Activated CD4-positive, CD25-positive, alpha-beta regulatory T cell (primary cell): ENCODE results near the gene DNAJC27.

ENCODE experiments used
- DNase-seq, 4 experiments: peaks; one replicate each; lab custom pipeline; 2025; lab: John Stamatoyannopoulos, UW

DNAJC27 gene

DNA sequence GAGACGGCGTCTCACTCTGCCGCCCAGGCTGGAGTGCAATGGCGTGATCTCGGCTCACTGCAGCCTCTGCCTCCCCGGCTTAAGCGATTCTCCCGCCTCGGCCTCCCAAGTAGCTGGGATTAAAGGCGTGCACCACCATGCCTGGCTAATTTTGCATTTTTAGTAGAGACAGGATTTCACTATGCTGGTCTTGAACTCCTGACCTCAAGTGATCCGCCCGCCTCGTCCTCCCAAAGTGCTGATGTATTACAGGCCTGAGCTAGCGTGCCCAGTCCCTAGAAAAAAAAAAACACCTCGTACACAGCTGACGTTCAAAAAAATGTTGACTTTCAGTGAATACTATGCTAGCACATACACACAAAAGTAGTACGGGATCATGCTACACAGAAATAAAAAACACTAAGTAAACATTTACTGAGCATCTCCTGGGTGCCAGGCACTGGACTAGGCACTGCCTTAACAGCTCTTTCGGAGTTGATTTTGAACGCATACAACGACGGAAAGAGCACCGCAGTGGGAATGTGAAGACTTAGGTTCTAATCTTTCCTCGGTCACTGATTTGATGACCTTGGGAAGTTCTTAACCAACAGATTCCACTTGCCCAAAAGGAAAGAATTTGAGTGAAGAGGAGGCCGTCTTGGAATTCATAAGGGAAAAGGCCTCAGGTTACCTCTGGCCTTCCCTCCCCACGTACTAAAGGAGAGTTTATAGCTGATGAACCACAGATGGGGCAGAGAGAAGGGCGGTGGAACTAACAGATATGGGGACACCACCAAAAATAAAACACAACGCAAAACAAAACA, 1.1 kb downstream of the DNAJC27 start:
- no peak for DNase-seq

DNA sequence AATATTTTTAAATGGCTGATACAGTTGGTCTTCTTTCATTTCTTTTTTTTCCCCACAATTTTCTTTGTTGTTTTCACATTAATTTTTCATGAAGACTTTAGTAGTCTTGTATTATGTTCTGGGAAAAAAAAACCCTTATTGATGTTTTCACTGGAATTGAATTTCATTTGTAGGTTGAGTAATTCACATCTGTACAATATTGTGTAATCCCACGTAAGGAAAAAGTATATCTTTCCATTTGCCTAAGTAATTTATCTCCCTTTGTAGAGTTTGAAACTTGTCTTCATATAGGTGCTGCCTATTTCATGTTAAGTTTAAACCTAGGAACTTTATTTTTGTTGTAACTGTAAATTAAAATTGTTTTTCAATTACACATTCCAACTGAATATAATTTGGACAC, 2.0 kb downstream of the DNAJC27 start:
- DNase-seq = no peak

DNA sequence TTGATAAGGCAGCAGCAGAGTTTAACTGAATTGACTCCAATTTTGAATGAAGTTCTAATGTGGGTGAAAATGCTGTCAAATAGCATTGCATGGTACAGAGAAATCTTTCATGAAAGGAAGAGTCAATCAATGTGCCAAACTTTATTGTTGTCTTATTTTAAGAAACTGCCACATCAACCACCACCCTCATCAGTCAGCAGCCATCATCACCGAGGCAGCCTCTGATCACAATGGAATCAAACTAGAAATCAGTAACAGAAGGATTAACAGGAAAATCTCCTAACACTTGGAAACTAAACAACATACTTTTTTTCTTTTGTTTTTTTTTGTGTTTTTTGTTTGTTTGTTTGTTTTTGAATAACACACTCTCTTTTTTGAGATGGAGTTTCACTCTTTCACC, 9.9 kb downstream of the DNAJC27 start:
- no peak for DNase-seq

DNA sequence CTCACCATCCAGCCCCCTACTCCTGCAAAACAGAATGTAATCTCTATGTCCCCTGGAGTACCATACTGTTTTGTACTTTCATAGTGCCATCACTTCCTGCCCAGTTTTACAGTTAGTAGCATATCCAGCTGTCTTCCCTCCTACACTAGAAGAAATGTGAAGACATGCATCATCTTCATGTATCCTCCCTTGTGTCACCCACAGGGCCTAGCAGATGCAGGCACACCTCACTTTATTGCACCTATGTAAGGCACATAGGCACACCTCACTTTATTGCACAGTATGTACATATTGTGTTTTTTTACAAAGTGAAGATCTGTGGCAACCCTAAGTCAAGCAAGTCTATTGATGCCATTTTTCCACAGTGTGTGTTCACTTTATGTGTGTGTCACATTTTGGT, 12.0 kb downstream of the DNAJC27 start:
- no peak for DNase-seq

DNA sequence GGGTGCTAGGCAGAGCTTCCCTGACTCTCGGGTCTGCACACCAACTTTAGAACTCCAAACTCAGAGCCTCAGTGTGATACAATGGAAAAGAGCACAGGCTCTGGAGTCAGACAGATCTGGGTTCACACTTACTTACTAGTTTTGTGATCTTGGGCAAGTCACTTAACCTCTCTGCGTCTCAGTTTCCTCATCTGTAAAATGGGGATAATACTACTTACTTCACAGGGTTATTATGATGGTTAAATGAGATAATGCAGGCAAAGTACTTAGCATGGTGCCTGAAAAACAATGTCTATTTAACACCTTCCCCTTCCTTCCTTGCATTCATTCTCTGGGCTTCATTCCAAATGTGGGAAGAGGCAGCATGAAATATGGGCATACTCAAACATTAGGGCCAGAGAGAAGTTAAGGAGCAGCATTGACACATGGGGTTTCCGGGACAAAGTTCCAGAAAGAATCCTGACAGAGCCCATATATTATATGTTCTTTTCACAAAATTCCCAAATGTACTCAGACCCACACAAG, 13.3 kb downstream of the DNAJC27 start:
- no peak for DNase-seq

DNA sequence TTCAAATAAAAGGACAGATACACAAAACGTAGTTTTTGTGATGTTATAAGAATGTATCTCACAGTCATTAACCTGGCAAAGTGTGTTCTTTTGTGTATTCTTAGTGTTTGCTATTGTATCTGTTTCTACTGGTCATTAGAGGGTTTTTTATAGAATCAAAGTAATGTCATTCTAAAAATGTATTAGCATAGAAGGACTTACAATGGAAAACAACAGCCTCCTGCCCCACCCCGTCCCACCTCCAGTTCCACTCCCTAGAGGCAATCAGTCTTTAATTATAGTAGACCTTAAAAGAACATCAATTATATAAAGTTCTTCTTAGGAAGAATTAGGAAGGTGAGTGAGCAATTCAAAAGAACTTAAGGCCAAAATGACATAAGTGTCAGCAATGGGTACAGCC, 13.8 kb downstream of the DNAJC27 start:
- DNase-seq = no peak

DNA sequence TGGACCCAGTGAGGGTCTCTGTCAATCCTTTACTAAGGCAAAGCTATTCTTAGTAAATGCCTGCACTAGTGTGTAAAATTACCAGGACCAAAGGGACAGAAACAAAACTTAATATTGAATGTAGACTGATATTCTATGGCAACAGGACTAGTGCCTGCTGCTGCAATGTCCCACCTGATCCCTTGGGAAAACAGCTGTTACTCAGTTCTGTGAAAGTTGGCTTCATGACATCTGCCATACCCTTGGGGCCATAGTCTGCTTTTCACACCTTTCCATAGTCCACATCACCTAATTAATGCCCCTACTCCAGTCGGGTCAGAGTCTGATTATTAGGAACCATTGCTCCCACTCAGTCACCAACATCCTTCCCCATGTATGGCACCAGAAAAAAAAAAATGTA, 14.5 kb downstream of the DNAJC27 start:
- no peak for DNase-seq

DNA sequence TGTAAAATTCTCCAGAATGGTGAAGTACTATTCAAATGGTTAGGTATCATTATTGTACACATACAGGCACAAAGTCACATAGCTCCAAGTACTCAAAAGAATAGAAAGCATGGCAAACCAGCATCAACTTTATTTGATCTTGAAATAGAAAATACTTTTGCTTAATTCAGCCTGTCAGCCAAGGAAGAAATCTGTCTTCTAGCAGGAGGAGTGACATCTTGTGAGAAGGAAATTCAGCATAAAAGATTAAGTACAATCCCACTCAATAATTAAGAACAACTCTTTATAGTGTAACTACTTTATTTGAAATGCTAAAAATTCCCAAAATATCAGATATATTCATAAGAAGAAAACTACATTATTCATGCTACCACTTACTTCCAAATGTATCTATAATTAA, 15.8 kb downstream of the DNAJC27 start:
- DNase-seq = no peak

DNA sequence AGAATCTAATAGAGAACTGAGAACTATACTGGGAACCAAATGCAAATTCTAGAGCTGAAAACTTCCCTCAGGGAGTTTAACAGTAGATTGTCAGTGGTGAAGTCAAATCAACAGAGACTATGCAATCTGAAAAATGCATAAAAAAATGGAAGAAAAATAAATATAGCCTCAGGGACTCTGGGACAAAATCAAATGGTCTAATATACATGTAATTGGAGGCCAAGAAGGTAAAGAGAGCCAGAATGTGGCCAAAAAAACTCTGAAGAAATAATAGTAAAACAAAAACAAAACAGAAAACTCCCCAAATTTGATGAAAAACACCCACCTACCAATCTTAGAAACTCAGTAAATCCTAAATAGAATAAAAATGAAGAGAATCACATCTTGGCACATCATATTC, 16.5 kb downstream of the DNAJC27 start:
- no peak for DNase-seq

DNA sequence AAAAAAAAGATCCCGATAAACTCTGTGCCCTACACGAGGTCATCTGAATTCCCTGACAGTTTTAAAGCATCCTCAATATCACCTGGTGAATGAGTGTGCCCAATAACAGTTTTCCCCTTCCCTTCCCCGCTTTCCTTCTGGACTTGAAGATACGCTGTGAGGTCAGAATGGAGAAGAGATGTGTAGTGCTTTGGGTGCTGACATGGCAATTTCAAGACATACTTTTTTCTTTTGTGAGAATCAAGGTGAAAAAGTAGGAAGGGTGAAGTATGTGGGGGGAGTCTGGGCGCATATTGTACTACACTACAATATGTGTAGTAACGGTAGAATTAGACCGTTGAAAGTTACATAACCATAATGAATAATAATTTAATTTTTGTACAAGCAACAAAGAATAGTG, 21.7 kb downstream of the DNAJC27 start:
- DNase-seq = no peak

DNA sequence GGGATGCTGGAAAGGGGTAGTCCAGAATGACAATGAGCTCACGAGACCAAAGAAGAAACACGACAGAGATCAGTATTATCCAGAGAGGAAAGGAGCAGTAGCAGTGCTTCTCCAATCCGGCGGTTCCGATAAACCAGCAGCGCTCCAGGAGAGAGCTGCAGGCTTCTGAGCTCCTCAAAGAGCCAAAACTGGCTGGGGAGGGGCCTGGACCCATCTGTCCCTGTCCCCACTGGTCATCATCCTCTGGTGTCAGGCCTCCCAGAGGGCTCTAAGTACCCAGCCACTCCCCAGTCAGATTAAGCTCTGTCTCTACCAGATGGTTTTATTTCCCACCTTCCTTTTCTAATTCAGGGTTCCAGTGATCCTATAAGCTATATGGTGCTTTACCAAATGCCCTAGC, 23.2 kb downstream of the DNAJC27 start:
- DNase-seq = no peak

DNA sequence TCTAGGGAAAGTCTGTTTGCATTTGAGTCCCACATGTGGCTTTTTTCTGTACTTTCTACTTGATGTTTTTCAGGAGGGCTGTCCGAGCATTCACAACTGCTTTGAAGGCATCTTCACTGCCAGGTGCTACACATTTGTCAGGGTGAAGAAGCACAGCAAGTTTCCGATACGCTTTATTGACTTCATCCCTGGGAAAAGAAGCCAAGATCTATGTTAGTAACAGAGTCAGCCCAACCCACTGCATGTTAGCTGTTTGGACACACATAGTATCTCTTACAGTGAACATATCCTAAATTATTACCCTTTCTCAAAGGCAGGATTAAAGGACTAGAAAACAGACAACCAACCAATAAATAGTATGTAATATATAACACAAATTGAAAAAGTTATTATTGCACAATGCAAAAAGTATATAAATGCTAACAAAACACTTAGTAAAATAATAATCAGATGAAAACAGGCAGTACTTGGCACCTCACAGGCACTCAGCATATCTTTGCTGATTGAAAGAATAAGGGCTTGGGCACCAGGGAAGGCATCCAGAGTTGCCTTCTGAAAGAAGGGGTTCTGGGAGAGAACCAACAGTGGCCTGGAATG, 24.1 kb downstream of the DNAJC27 start:
- no peak for DNase-seq

DNA sequence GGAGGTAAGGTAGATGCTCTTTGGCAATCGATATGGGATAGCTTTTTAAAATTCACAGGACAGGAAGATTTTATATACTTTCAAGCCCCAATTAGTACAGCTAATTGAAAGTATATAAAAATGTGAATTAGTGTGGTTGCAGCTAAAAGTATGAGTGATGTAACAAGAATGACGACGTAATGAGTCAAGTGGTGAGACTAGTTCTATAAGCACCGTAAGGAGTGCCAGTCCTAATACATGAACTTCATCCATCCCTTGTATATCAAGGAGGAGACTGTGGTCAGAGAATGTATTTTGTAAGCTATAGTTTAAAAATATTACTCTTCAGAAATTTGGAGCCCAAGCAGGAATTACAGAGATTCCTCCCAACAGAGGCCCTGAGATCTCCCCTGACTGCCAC, 25.8 kb downstream of the DNAJC27 start:
- no peak for DNase-seq

DNA sequence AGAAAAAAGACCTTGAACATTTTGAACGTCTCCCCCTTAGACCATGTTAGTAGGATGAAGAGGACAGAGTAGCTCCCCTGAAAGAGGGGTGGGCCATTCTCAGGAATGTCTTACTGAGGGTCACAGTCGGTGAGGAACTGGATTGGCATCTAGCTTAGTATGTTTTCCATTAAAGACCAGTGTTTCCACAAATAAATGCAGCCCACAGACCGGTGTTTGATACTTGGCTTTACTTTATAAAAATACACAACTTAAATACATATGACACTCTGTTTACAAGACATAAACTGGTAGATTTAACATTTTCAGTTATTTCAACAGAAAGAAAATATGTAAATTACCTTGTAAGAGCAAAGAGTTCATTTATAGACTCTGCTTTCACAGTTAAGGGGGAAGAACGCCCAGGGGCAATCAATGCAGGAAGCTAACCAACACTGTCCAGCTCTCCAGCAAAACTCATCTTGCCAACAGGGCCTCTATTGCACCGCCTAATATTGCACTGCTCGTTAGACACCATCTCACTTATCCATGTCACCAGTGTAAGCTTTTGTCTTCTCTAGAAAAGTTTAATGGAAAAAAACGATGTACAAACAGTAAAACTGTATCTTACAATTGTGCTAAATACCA, 28.2 kb downstream of the DNAJC27 start:
- no peak for DNase-seq

DNA sequence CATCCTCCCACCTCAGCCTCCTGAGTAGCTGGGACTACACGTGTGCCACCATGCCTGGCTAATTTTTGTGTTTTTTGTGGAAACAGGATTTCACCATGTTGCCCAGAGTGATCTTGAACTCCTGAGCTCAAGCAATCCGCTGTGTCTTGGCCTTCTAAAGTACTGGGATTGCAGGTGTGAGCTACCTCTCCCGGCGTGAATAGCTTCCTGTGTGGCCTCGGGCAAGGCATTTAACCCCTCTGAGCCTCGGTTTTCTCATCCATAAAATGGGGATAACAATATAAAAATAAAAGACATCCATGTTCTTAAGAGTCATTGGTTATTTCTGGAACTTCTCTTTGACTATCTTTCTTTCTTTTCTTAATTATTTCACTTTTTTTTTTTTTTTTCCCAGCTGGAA, 32.4 kb downstream of the DNAJC27 start:
- no peak for DNase-seq

DNA sequence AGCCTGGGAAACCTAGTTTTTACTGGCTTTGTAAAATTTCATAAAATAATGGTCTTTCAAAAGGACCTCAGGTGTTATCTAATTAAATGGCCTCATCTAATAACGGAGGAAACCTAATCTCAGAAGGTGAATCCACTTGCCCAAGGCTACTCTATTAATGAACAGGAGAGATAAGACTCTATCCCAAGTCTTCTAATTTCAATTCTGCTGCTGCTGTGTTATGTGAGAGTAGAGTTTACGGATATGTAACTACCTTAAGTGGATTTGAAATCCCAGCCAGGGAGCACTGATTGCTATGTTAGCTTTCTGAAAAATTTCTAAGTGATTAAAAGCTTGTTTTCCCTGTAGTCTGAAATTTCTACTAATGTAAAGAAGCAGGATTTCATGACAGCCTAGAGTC, 34.5 kb downstream of the DNAJC27 start:
- DNase-seq = no peak

DNA sequence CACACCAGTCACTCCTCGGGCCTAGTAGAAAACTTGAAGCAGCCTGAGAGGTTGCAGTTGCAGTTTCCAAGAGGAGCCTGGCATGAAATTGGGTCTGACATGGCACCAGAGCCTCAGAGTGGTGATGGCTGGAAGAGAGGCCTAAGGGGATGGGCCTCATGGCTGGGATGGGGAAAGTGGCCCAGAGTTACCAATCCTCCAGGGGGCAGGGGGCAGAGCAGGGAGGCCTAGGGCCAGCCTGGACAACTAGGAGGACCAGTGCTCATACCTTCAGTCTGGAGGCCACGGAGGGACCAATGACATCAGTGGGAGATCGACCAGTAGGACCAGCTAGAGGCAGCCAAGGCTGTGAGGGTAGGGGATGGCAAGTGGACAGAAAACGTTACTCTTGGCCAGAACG, 36.6 kb downstream of the DNAJC27 start:
- no peak for DNase-seq

DNA sequence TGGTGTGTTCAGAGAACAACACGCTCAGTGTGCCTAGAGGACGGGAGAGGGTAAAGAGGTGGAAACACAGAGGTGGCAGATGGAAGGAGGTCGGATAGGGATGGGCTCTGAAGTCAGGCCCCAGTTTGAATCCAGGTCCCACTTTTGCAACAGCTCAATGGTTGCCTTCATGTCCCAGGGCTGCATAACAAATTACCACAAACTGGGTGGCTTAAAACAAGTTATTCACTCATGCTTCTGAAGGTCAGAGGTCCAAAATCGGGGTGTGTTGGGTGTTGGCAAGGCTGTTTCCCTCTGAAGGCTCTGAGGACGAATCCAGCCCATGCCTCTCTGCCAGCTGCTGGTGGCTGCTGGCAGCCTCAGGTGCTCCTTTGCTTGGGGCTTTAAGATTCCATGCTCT, 39.0 kb downstream of the DNAJC27 start:
- DNase-seq = no peak

DNA sequence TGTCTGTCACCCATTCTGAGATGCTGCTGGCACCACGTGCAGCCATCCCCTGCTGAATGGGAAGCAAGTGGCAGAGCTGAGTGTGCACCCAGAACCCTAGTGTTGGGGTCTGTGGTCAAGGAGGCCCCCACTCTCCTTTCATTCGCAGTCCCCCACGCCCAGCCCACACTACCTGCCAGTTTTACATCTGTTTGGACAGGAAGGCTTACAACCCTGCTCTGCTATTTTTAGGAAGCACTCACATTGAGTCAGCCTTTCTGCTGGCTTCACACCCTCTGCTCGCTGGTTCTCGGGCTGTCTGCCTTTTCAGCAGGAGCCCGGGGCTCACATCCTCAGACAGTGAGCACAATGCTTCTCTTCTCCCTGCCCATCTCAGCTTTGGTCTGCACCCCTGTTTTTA, 41.0 kb downstream of the DNAJC27 start:
- no peak for DNase-seq

DNA sequence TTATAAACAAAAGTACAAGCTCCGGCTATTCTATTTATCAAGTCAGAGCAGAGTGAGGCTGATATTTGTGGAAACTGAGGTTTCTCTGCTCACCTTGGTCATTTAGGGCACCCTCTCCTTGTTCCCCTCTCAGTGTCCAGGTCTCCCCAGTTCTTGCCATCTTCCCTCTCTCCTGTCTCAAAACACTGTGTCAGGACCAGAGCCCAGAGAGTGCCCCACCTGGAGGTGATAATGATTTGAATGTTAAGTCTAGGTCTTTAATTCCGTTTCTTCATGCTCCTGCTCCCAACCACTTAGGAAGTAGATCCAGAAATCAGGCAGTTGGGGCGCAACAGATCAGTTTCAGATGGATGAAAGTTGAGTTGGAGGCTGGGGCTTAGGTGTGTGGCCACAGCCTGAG, 42.5 kb downstream of the DNAJC27 start:
- DNase-seq = no peak

DNA sequence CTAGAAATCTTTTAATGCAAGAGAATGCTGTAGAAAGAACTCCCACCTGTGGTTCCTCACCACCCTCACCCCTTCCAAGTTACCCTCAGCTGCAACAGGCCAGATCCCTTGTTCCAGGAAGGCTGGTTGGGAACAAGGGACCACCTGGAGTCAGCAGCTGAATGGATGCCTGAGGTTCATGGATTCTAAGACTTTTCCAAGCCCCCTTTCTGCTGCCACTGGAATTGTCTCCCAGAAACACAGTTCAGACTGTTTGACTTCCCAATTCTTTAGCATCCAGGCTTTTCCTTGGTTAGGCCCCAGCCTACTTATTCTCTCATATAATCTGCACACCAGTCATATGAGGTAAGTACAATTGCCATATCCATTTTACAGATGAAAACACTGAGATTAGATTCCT, 43.7 kb downstream of the DNAJC27 start:
- no peak for DNase-seq

DNA sequence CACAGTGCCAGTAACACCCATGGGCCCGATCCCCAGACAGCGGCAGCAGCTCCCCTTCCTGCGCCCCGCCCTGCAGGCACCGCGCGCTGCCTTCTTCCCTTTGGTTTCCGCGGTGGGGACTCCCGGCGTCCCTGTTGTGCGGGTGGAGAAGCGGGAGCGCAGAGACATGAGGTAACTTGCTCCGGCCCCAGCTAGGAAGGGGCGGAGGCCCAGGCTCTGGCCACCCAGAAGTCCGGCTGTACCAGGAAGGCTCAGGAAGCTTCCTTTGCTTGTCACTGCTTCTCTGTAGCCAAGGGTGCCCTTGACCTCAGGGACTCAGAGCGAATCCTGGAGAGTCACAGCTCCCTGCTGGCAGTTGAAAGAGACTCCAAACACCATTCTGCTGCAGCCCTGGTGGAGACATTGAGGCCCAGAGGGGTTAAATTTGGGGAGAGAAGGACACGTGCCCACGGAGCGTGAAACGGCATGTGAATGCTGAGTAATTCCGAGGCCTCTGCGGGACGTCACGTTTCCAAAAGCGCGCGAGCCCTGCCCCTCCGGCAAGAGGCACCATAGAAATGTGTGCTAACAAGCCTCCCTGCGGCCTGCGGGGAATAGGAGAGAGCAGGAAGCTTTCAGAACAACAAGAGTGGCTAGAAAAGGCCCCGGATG, 45.0 kb downstream of the DNAJC27 start:
- DNase-seq = peak in 1 of 4 experiments; percentile 10

DNA sequence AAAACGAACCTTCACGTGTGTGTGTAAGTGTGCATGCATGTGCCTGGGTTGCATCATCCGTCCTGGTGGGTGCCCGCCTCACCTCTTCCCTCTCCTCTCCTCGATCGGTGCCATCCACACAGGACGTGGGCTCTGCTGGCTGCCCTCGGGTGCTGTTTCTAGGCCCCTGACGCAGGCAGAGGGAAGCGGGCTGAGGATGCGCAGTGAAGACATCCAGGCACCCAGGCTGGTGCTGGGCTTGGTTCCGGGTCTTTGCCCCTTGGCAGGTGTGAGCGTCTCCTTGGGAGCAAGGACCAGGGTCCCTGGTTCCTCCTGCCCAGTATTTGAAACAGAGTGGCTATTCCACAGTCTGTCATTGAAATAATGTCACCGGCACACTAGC, 45.5 kb downstream of the DNAJC27 start:
- DNase-seq = no peak
